GM21529 (cell line): Measurements from ENCODE around the gene ADGRB3.
A peak's percentile ranks its signal among the peaks of the same experiment; 100 is the strongest.

Source experiments
- ATAC-seq: cut with Tn5 transposase; IDR thresholded peaks from one replicate; pipeline ENCODE4 v1.9.1; 2021; ENCODE audit not compliant: unreplicated experiment

Gene ADGRB3

DNA sequence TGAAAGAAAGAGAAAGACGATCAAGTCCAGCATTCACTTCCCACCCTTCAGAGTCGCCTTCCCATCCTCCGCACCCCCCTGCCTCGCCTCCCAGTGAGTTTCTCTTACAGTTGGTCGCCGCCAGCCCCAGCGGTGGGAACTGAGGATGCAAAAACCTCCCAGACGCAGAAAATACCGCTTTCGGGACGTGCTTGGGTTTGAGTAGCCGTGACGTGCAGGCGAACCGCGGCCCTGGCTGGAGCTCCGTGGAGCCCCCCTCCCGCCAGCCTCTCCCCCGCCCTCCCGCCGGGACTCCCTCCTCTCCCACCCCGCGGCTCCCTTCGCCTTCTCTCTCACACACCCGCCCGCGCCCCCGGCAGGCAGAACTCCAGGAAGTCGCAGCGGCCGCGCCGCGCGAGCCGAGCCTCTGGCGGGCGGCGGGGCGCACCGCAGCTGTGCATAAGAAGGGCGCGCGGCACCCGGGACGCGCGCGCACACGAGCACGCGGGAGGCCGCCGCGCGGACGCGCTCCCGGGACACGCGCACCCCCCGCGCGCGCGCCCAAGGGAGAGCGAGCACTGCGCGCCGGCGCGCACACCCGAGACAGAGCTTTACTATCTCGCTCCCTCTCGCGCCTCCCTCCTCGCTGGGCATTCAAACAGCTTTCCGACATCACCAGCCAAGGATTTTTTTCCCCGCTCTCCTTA is at the start of gene ADGRB3:
Gene ADGRB3, plus strand, starts transcription at position 557 of the 686 bp plus-strand sequence. CDS start 3,394 bp downstream, outside the sequence.
- peak; percentile 71 for ATAC-seq

DNA sequence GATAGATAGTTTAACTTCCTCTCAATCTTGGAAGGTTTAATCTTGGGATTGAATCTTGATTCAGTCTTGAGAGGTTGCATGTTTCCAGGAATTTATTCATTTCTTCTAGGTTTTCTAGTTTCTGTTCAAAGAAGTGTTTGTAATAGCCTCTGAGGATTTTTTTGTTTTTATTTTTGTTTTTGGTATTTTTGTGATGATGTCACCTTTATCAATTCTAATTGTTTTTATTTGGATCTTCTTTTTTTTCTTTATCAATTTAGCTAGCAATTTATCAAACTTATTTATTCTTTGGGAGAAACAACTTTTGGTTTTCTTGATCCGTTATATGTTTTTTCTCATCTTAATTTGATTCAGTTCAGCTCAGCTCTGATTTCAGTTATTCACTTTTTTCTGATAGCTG is 41.5 kb upstream of the ADGRB3 start:
- ATAC-seq: no peak

DNA sequence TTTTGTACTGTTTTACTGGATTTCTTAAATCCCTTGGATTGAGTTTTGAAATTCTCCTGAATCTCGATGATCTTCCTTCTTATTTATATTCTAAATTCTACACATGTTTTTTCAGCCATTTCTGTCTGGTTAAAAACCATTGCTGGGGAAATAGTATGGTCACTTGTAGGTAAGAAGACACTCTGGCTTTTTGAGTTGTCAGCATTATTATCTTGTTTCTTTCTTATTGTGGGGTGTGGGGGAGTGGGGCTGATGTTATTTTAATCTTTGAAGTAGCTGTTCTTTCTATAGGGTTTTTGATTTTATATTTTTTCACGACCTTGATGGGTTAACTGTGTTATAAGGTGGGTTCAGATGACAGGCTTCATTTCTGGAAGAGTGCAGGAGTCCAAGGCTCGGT is 37.4 kb upstream of the ADGRB3 start:
- no peak for ATAC-seq

DNA sequence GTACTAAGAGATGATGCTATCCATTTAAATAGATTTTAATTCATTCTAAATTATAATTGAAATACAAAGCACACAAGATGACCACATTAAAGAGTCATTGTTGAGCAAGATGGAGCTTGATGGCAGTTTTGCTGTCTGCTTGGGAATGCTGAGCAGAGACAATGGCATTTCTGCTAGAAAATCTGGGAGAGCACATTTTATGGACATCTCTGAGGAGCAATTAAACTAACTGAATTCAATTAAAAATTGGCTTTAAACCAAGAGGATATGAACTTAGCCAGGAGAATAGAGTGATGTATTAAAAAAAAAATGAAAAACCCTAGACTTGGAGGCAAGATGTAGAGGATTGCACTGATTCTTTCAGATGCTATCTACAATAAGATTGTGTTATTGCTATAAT is 19.1 kb upstream of the ADGRB3 start:
- ATAC-seq: no peak

DNA sequence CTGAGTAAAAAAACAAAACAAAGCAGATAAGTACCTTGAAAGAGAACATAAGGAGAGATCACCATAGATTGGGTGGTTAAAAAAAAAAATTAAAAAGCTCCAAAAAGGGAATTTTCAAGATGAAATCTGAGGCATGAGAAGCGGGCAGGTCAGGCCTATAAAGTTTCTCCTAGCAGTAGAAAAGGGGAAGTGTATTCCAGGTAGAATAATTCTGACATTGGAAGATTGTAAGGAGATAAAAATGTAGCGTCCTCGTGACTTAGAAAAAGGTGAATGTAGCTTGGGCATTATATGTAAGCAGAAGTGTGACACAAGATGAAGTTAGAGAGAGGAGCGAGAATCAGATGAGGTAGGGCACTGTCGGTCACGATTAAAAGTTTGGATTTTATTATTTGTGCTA is 9.1 kb upstream of the ADGRB3 start:
- no peak for ATAC-seq

DNA sequence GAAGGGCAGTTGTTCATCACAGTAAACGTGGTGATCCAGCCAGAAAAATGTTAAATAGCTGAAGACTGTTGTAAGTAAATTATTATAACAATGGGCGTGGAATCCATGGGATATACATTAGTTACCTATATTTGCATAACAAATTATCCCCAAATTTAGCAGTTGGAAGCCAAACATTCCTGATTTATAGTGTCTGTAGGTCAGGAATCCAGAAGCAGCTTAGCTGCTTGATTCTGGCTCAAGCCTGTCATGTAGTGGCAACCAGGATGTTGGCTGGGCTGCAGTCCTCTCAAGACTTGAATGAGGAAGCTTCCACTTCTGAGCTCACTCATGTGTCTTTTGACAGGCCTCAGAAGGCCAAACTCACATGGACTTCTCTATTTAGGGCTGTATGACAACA is 6.9 kb upstream of the ADGRB3 start:
- ATAC-seq: no peak

DNA sequence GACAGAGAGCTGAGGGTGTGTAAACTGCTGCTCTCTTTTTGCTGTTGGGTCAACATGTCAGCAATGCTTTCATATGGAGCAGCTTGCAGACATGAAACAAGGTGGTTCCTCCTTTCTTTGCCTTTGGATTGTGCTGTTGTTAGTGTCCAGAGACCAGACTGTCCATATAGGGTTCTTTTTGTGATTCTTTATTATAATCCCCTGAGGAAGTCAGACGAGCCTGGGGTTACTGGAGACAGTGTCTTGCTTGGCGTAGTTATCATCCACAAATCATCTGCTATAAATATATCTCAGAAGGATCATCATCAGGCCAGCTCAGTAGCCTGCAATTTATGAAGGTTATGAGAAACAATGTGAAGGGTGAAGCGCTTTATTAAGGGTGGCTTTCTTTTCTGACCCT is 2.3 kb upstream of the ADGRB3 start:
- ATAC-seq: no peak

DNA sequence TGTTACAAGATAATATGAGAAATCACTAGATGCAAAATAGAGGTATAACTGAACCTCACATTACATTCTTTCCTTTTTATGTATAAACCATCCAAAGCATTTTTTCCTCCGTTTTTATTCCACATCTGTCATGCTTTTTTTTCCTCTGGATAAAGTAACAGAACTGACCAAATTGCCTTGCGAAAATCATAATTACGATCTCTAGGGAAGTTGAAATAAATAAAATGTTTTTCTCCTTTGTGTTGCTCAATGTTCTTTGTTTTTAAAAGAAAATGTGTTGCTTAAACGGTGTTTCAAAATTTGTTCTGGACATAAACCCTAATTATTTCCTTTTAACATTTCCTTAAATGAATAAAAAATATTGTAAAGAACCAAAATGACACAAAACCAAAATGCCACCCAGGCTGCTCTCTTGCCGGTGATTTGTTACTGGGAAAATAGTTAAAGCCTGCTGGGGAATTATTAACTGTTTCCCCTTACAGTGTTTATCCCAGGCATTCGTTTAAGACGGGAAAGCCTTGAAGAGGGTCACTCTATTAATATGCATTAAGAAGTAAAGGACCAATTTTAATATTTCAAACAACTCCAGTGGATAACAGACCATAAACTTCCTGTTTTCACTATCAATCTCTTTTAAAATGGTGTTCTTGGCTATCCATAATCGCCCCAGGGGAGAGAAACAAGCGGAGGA is 1.7 kb upstream of the ADGRB3 start:
- no peak for ATAC-seq

DNA sequence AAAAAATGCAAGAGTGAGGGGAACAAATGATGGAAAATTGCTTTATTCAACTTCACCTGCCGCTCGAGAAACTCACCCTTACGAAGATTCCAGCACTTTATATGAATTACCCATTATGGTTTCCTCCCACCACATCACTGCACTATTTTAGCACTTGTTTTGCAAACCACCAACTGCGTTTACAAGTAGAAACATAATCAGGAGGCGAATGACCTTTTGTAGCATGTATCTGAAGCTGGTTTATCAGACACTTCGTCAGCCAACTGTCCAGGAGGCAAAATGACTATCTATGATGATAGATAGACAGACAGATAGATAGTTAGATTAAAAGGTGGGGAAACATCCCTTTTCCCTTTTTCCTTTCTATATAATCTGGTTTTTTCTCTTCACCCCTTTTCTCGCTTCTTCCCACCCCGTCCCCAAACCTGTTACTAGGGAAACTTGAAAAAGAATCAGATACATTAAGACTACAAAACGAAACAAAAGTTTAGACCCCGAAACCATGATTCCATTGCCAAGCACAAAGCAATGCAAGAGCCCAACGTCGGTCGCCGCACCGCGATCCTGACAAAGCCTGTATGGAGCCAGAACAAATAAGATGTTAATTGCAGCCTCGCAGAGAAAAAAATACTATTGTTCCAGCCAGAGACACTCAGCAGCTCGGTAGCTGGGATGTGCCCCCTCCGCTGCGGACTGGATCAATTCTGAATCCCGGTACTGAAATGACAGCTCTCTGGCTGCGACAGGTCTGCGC is 933 bp upstream of the ADGRB3 start:
- no peak for ATAC-seq

DNA sequence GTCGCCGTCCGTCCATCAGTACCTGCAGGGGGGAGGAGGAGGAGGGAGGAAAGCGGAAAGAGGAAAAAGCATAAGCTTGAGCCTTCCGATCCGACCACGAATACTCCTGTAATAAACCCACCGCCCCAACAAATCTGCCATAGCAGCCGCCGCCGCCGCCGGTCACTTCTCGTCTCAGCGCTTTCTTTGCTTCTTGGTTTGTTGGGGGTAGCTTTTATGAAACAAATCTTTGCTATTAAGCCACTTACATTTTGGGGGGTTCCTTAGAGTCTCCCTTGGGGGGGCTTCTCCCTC is 277 bp downstream of the ADGRB3 start:
- ATAC-seq: no peak

DNA sequence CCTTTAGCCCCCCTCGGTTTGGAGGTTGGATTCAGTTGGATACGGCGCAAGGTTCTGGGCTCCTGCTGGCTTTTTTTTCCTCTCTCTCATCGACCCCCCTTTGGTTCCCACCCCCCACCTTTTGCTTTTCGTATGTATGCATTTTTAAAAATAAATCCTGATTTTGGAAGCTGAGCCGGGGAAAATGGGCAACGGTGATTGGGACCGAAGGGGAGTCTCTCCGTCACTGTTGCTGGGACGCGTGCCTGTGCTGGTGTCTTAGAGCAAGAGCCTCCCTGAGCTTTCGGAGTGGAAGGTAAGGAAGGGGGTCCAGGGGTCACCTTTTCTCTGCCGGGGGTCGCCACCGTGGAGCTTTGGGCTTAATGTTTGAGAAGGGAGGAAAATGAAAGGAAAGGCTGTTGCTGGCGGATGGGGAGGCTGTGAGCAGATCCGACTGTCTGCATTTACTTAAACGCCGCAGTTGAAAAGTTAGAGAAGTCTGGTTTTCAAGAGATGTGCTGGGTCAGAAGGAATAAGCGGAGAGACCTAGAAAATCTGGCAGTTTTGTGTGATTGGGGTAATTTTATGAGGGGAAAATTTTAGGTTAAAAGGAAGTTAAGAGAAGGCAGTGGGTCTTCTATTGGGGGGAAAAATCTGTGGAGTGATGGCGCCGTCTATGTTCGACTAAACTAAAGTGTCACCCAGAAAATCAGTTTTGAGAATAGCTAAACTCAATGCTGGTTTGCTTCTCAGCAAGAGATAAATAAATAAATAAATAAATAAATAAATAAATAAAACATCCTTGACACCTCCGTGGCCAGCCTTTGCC is 828 bp downstream of the ADGRB3 start:
- no peak for ATAC-seq

DNA sequence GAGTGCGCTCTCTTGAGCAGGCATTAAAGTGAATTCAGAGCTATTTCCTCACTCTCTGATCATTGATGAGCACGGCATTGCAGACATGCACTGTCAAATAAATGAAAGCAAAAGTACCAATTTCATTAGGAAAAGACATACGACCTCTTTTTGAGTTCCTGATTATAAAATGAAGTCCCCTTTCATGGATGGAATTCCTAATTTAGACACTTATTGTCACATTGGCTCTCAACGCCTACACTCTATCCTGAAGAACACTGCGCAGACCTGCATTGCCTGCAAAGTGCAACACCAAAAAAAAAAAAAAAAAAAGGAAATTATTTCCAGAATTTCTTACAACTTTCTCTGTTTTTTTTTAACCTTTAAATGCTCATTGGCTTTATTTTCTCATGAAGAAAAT is 1.6 kb downstream of the ADGRB3 start:
- no peak for ATAC-seq

DNA sequence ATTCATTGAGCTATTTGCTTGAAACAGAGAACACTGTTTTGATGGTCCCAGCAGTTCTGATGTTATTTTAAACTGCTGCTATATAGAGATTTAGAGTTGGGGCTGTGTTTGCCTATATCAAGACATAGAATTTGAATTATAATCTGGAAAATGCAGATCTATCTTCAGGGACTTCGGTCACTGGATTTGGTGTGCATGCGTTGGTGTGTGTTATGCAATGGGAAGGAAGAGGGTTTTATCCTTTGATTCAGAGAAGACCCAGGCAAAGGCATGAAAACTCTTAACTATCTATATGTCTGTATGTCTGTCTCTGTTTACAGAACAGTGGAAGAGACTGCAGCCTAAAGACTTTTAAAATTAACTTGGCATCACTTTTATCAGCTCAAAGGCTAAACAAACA is 2.0 kb downstream of the ADGRB3 start:
- ATAC-seq: no peak

DNA sequence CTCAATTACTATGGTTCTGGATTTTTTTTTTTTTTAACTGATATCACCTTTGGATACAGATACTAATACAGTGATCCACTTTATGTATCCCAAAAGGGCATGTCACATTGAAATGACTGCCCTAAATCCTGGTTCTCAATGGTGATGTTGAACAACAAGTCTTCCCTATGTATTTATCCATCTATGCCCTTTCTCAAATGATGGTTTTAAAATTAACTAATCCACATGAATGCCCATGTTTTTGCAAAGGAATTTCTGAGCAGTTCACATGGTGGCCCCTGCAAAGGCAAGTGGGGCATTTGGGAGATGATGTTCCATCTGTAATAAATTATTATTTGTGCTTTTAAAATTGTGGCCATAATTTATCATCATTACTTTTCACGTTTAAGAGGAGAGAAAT is 2.7 kb downstream of the ADGRB3 start:
- no peak for ATAC-seq

DNA sequence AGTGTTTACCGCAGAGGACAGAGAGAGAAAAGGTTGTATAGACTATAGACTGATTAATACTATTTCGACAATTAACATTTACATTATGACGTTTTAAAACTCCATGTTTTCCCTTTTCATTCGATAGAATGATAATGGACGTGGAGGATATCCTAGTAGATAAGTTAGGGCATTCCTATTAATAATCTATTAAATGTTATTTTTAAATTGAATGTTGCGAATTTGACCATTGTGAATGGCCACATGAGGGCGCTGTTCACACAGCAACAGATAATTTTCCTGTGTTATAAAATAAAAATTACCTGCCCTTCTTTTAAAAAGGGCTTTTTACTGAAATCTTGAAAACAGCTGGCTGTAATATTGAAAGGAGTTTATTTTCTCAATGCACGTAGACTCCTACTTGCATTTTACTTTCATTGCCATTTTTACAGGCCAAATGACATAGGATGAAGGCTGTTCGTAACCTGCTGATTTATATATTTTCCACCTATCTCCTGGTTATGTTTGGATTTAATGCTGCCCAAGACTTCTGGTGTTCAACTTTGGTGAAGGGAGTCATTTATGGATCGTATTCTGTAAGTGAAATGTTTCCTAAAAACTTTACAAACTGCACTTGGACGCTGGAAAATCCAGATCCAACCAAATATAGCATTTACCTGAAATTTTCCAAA is 3.3 kb downstream of the ADGRB3 start:
- ATAC-seq: no peak

DNA sequence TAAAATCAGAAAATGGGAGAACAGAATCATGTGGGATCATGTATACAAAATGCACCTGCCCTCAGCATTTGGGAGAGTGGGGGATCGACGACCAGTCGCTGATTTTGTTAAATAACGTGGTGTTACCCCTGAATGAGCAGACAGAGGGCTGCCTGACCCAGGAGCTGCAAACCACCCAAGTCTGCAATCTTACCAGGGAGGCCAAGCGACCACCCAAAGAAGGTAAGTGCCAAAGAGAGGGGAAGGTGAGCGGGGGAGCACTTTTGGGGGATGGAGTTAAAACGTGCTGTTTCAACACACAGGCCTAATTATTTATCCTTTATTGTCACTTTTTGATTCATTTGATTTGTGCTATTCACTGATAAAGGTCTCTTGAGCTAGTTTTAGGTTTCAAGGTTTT is 4.1 kb downstream of the ADGRB3 start:
- ATAC-seq: no peak

DNA sequence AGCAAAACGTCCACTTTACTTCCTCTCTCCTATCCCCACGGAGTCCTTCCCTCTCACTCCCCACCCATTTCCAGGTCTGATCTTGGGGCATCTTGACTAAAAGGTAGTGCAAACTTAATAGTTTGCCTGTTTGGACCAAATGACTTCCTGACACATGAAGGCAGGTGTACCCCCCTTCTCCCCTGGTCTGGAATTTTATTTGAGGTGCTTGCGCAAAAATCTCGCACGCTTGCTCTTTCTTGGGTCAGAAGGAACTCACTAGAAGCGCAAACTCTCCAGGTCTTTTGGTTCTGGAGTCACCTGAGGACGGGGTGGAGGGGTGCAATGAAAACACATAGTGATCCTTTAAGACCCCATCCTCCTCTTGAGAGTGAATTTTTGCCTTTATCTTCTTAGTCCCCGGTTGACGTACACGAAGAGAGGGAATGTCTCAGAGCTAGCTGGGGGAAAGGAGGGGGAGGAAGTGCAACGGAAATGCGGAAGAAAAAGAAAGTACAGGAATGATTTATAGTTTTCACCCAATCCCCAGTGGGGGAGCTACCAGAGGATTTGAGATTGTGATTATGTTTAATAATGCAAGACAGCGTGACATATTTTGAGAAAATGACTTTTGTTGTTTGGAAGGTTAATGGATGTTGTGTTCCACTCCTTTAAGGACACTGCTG is 4.9 kb downstream of the ADGRB3 start:
- ATAC-seq: no peak

DNA sequence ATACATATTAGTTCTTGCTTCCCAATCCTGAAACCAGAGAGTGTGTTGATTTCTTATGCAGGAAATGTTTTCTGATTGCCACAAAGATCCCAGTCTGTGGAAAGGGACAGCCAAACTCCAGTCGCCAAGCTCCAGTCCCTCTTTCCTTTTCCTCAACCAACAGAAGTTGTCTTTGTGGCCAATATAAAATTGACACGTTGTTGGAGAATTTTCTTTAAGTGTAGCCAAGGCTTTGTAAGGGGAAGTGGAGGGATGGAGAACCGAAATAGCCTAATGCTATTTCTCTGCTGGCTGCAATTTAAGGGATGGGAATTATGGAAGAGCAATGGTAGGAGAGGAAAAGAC is 5.4 kb downstream of the ADGRB3 start:
- ATAC-seq: no peak

DNA sequence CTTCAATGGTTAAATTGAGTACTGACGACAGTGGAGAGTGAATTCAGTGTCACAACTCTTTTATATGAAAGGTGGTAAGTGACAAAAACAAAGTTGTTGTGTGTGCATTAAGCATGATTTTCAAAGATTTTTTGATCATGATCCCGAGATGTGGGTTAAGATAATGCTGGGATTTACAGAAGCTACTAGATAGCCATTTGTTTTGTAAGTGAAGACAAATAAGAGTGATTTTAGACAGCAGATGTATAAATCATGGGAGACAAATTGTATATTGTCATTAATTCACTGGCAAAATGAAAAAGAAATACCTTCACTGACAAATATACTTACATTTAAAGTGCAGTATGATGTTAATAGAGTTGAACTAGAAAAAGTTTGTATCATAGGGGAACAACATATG is 6.1 kb downstream of the ADGRB3 start:
- ATAC-seq: no peak

DNA sequence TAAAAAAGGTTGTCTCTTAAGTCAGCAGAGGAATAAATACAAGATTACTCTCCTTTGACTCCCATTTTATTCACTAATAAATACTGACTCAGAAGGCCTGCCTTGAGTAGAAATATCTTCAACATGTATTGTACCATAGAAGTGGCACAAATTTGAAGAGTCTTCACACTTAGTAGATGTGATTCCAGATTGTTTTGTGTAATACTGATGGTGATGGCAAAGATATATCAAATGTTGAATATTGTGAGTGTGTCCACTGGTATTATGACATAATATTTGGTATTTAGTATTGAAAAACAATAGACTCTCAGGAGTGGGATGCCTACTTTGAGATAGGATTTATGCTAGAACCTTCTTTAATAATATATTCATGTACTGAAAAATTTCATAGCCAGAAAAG is 7.0 kb downstream of the ADGRB3 start:
- no peak for ATAC-seq

DNA sequence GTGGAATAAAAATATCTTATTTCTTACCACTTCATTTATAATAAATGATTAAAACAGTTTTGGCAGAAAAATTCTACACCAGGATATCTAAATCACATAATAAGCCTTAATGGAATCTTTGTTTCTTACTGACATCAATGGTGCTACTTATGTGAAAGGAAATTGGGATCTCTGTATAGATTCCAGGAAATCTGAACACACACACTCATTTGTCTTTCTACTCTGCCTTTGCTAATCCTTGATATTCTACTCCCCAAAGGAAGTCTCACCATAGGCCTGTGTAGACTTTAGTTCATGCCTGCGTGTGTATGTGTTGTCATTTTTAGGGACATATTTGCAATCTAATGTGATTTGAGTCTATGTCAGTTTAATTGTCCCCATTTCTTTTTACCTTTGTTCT is 7.9 kb downstream of the ADGRB3 start:
- no peak for ATAC-seq
